Hepatocyte (in vitro differentiated cells): ENCODE measurements around the gene CHST3. TPM values are rescaled to one million over a fixed set of nuclear protein-coding genes. Genes with fewer than 3 reads are reported as not detected.
"Not testable (repeated sequence)": the region's sequence is repeated elsewhere in the genome, so short reads cannot be mapped to it uniquely, and the experiment has no call there.

Experiments used
- DNase-seq: peaks from one replicate; pipeline ENCODE4 v3.0.0-alpha.2; 2016; ENCODE audit warnings: low spot score
- H2AFZ ChIP-seq: fragments of 200-600 bp; sonication (generic); 2 replicates; pipeline ENCODE4 v1.6.0; 2016; ENCODE audit warnings: antibody characterized with exemption, mild to moderate bottlenecking
- H3K27ac ChIP-seq: fragments of 200-600 bp; sonication (generic); 2 replicates; pipeline ENCODE4 v1.5.1; 2016; ENCODE audit warnings: mild to moderate bottlenecking
- H3K27me3 ChIP-seq: fragments of 200-600 bp; sonication (generic); 2 replicates; pipeline ENCODE4 v1.6.1; 2016
- H3K36me3 ChIP-seq: fragments of 200-600 bp; sonication (generic); replicated peaks from 2 replicates; pipeline ENCODE4 v1.5.1; 2016; ENCODE audit warnings: low read depth; ENCODE audit not compliant: insufficient read depth
- H3K4me1 ChIP-seq: fragments of 200-600 bp; sonication (generic); 2 replicates; pipeline ENCODE4 v1.5.1; 2016; ENCODE audit warnings: mild to moderate bottlenecking, moderate library complexity; ENCODE audit not compliant: insufficient read depth
- H3K4me2 ChIP-seq: fragments of 200-600 bp; sonication (generic); 2 replicates; pipeline ENCODE4 v1.6.0; 2016
- H3K4me3 ChIP-seq: fragments of 200-600 bp; sonication (generic); 2 replicates; pipeline ENCODE4 v1.5.1; 2016; ENCODE audit warnings: mild to moderate bottlenecking
- H3K79me2 ChIP-seq: fragments of 200-600 bp; sonication (generic); 2 replicates; pipeline ENCODE4 v1.6.0; 2017; ENCODE audit warnings: mild to moderate bottlenecking
- H3K9me2 ChIP-seq: fragments of 200-600 bp; sonication (generic); replicated peaks from 2 replicates; pipeline ENCODE4 v1.6.0; 2017; ENCODE audit warnings: mild to moderate bottlenecking; ENCODE audit not compliant: insufficient read depth
- H3K9me3 ChIP-seq: fragments of 200-600 bp; sonication (generic); 2 replicates; pipeline ENCODE4 v1.5.1; 2016; ENCODE audit warnings: low read depth, mild to moderate bottlenecking
- H4K20me1 ChIP-seq: fragments of 200-600 bp; sonication (generic); 2 replicates; pipeline ENCODE4 v1.6.0; 2016; ENCODE audit warnings: mild to moderate bottlenecking; ENCODE audit not compliant: insufficient read depth, poor library complexity, severe bottlenecking
- EZH2 ChIP-seq: fragments of 200-600 bp; sonication (generic); IDR thresholded peaks from 2 replicates; pipeline ENCODE4 v1.6.1; 2016; ENCODE audit warnings: antibody characterized with exemption, mild to moderate bottlenecking, borderline replicate concordance
- EZH2phosphoT487 ChIP-seq: fragments of 200-600 bp; sonication (generic); IDR thresholded peaks from one replicate; pipeline ENCODE4 v1.6.1; 2018; ENCODE audit warnings: antibody characterized with exemption, mild to moderate bottlenecking, low read depth, moderate library complexity; ENCODE audit not compliant: unreplicated experiment, severe bottlenecking
- WGBS: methylation state at CpG from one replicate; pipeline ENCODE4 v1.1.6; 2016; ENCODE audit warnings: low lambda C conversion rate; ENCODE audit errors: missing lambda C conversion rate; 5-methylcytosine and 5-hydroxymethylcytosine counted together
- polyA plus RNA-seq: library from polyadenylated mRNA; unstranded; fragments of >200 nt; fragmentation: Nextera tagmentation; extraction: Ambion mirVana; gene quantifications from 2 replicates; pipeline ENCODE4 v1.2.1, GENCODE V29; 2016
- total RNA-seq: library from RNA; depleted of rRNA; stranded (reverse); fragments of >200 nt; gene quantifications from 2 replicates; pipeline ENCODE4 v1.2.3, GENCODE V29; 2014
- TF ChIP-seq, protein P1 (sequence below): fragments of 200-600 bp; sonication (generic); IDR thresholded peaks from 2 replicates; pipeline ENCODE4 v1.5.1; 2016; ENCODE audit warnings: antibody characterized with exemption, mild to moderate bottlenecking; ENCODE audit not compliant: poor library complexity

CHST3 gene
- total and polyA plus RNA-seq, 2 experiments from 2014 or later, result 6.8 to 14.1 TPM

DNA sequence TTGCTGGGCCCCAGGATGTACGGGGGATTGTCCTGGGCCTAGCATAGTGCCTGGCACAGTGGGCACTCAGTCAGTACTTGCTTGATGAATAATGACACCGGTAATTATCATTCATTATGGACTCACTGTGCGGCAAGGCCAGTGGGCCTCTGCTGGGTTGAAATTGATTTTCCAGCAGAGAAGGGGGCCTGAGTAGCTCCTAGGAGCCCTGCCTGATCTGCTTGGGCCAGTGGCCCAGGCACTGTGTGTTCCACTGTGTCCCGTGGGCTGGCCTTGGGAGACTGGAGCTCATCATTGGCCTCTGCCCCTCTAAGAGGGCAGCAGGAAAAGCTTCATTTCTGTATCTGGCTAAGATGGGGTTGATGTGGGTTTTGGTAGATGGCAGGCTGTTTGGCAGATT is 1.4 kb downstream of the CHST3 start:
- no peak overlapping the region for H2AFZ ChIP-seq
- 45% methylated on average over 4 of the region's 4 CpGs for WGBS

DNA sequence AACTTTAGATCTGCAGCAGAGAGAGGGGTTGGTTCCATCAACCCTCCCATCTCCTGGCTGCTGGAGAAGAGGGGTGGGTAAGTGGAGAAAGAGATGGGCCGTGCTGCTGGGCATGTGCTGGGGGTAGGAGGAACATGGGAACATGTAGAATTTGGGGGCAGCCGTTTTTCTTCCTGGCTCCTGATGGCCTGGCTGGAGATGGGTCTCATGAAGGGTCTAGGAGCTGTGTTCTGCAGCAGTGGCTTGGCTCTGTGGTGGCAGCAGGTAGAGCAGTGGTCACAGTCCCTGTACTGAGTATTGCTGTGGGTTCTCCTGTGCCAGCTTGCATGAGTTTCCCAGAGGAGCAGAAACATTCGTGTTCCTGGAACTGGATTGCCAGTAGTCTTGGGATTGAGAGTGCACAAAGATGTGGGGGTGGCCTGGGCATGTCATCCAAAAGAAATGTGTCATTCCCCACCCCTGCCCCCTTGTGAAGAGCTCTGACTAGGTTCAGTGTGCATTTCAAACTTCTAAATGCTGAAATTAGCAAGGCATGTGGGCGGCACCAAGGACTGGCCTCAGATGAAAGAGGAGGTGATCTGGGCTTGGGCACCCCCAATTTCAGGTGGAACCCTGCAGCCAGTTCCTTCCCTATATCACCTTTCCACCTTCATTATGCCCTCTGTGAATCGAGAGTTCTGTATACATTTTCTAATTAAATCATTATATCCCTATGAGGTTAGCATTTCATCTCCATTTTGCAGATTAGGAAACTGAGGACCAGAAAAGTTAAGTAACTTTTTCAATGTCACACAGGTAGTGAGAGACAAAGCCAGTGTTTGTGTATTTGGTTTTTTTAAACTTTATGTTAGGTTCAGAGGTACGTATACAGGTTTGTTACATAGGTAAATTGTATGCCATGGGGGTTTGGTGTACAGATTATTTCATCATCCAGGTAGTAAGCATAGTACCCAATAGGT is 2.1 kb downstream of the CHST3 start:
- Histone ChIP-seq H3K4me3 (no peak overlapping the region), H3K9me3 (no peaks in the 10 kb centered on the region), H2AFZ (no peak overlapping the region), H3K27ac (peak overlapping the region; percentile 94), H3K4me2 (peak overlapping the region; percentile 97), H4K20me1 (peaks cover 13% of the 10 kb centered on the region), H3K27me3 (no peaks in the 10 kb centered on the region), H3K9me2 (no peaks in the 10 kb centered on the region), H3K36me3 (no peaks in the 10 kb centered on the region), H3K4me1 (peaks cover 39% of the 10 kb centered on the region), H3K79me2 (peaks cover 68% of the 10 kb centered on the region)
- no peak for TF ChIP-seq EZH2phosphoT487
- no peak for TF ChIP-seq EZH2
- TF ChIP-seq, protein P1, sequence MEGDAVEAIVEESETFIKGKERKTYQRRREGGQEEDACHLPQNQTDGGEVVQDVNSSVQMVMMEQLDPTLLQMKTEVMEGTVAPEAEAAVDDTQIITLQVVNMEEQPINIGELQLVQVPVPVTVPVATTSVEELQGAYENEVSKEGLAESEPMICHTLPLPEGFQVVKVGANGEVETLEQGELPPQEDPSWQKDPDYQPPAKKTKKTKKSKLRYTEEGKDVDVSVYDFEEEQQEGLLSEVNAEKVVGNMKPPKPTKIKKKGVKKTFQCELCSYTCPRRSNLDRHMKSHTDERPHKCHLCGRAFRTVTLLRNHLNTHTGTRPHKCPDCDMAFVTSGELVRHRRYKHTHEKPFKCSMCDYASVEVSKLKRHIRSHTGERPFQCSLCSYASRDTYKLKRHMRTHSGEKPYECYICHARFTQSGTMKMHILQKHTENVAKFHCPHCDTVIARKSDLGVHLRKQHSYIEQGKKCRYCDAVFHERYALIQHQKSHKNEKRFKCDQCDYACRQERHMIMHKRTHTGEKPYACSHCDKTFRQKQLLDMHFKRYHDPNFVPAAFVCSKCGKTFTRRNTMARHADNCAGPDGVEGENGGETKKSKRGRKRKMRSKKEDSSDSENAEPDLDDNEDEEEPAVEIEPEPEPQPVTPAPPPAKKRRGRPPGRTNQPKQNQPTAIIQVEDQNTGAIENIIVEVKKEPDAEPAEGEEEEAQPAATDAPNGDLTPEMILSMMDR, result no peak
- DNase-seq, result no peak
- WGBS, result 84% methylated on average over 6 of the region's 6 CpGs

More for the DNA sequence above, 1.4 kb downstream of the CHST3 start:
- Histone ChIP-seq H3K27ac (peak overlapping the region; percentile 94), H3K9me3 (no peaks in the 10 kb centered on the region), H3K4me3 (peak overlapping the region; percentile 94), H3K4me2 (peak overlapping the region; percentile 97), H3K36me3 (no peaks in the 10 kb centered on the region), H4K20me1 (peaks cover 13% of the 10 kb centered on the region), H3K4me1 (peaks cover 34% of the 10 kb centered on the region), H3K27me3 (no peaks in the 10 kb centered on the region), H3K9me2 (no peaks in the 10 kb centered on the region), H3K79me2 (peaks cover 61% of the 10 kb centered on the region)
- TF ChIP-seq EZH2, result no peak
- TF ChIP-seq, protein P1, result no peak
- DNase-seq, result no peak

GRCh38 chr10:71967958-71968357 is 3.8 kb downstream of the CHST3 start:
- not testable (repeated sequence) for H2AFZ ChIP-seq, DNase-seq, H3K4me3 ChIP-seq, H3K27me3 ChIP-seq, H3K9me2 ChIP-seq, H3K36me3 ChIP-seq, H3K9me3 ChIP-seq
- Histone ChIP-seq H3K4me2 (peak overlapping the region; percentile 25), H3K79me2 (peaks cover 85% of the 10 kb centered on the region), H3K27ac (peak overlapping the region; percentile 43), H4K20me1 (peaks cover 16% of the 10 kb centered on the region), H3K4me1 (peaks cover 44% of the 10 kb centered on the region)
- 68% methylated on average over 8 of the region's 8 CpGs for WGBS
